Body of pancreas (tissue), 4 donors: ENCODE results near the gene FN3K. TPM values are rescaled to one million over a fixed set of nuclear protein-coding genes. Genes with fewer than 3 reads are reported as not detected.

Source experiments
- ATAC-seq: fragments of 150-250 bp; one replicate; pipeline ENCODE4 v1.9.1; 2016
- DNase-seq, 4 donors: peaks; one replicate each; pipeline ENCODE4 v3.0.0-alpha.2; 2019
- H3K27ac ChIP-seq, 4 donors: fragments of 200-600 bp; sonication (generic); 1 replicate in 3 of 4; 2 replicates in 1 of 4; pipeline versions ENCODE4 v1.5.1 to v1.6.1; 2016 to 2019; ENCODE audit warnings: mild to moderate bottlenecking in 1 of 4, mixed read lengths in 1 of 4, moderate library complexity in 1 of 4
- H3K27me3 ChIP-seq, 2 donors: fragments of 200-600 bp; sonication (generic); one replicate each; pipeline ENCODE4 v1.6.0; 2016; ENCODE audit warnings: mild to moderate bottlenecking in 1 of 2
- H3K36me3 ChIP-seq, 2 donors: fragments of 200-600 bp; sonication (generic); replicated peaks in 1 of 2; 2 replicates each; pipeline ENCODE4 v1.5.1; 2016; ENCODE audit warnings: low read depth in 2 of 2; ENCODE audit not compliant: insufficient read depth in 1 of 2
- H3K4me1 ChIP-seq: fragments of 200-600 bp; sonication (generic); one replicate; pipeline ENCODE4 v1.6.0; 2016
- H3K4me3 ChIP-seq, 2 donors: fragments of 200-600 bp; sonication (generic); 1 replicate in 1 of 2; 2 replicates in 1 of 2; pipeline ENCODE4 v1.5.1; 2016 to 2019
- H3K9me3 ChIP-seq, 3 donors: fragments of 200-600 bp; sonication (generic); 1 replicate in 2 of 3; 2 replicates in 1 of 3; pipeline ENCODE4 v1.5.1; 2016
- CTCF ChIP-seq, 7 experiments: fragments of 450-650 bp in 4 of 7; fragments of 200-600 bp in 3 of 7; sonication (generic) in 3 of 7; IDR thresholded peaks; one replicate each; pipeline ENCODE4 v1.5.1; 2016 to 2019; ENCODE audit warnings: antibody characterized with exemption in 7 of 7
- POLR2A ChIP-seq, 3 donors: fragments of 450-650 bp; IDR thresholded peaks; one replicate each; pipeline ENCODE4 v1.6.1; 2016; ENCODE audit warnings: antibody characterized with exemption in 3 of 3, mild to moderate bottlenecking in 2 of 3
- WGBS, 2 donors: methylation state at CpG; one replicate each; pipeline ENCODE4 v1.1.5; 2017; 5-methylcytosine and 5-hydroxymethylcytosine counted together
- intact Hi-C: fragments of 100-400 bp; cut with DNase I; formaldehyde crosslinking; loops from one replicate; pipeline ENCODE4 v1.15.1; 2023
- total RNA-seq, 2 donors: library from RNA; depleted of rRNA; stranded (reverse); fragments of >200 nt; gene quantifications; one replicate each; pipeline ENCODE4 v1.1.0, GENCODE V29; 2016

FN3K gene
- total RNA-seq, 2 donors from 2014 or later: 15.2 to 29.1 TPM

- Histone ChIP-seq H3K27me3 (no peaks in the 10 kb centered on the region), H3K27ac (no peak overlapping the region), H3K9me3 (no peaks in the 10 kb centered on the region), H3K4me3 (no peak overlapping the region), H3K4me1 (peaks cover 8% of the 10 kb centered on the region), H3K36me3 (peaks cover 0 to 8% of the 10 kb centered on the region in 2 donors)
- WGBS, 2 donors: 85 to 86% methylated on average over 18 to 19 of the region's 19 CpGs
- ATAC-seq (no peak), DNase-seq (no peak)
- intact Hi-C loops: no loop called here
- TF ChIP-seq CTCF (IDR thresholded peaks at IDR 0.05) (no peak), POLR2A (IDR thresholded peaks at IDR 0.05) (no peak)
Measured at GRCh38 chr17:82722341-82723013, 12.9 kb upstream of the FN3K start.

- Histone ChIP-seq H3K27ac (no peak overlapping the region), H3K4me1 (no peaks in the 10 kb centered on the region), H3K27me3 (no peaks in the 10 kb centered on the region), H3K36me3 (peaks cover 0 to 8% of the 10 kb centered on the region in 2 donors), H3K4me3 (no peak overlapping the region), H3K9me3 (no peaks in the 10 kb centered on the region)
- ATAC-seq (no peak), DNase-seq (no peak)
- TF ChIP-seq POLR2A (IDR thresholded peaks at IDR 0.05): no peak
- peak in 1 of 7 experiments; percentile 24 for TF ChIP-seq CTCF (IDR thresholded peaks at IDR 0.05)
- WGBS, 2 donors: 85 to 90% methylated on average over 12 to 26 of the region's 26 CpGs
- intact Hi-C loops: no loop called here
Measured at GRCh38 chr17:82723169-82723807, 12.1 kb upstream of the FN3K start.

- no peaks in the 10 kb centered on the region for H3K9me3 ChIP-seq
- no peak for TF ChIP-seq POLR2A (IDR thresholded peaks at IDR 0.05)
- TF ChIP-seq CTCF (IDR thresholded peaks at IDR 0.05): no peak
- H3K27me3 ChIP-seq: no peaks in the 10 kb centered on the region
- DNase-seq (no peak), ATAC-seq (no peak)
- intact Hi-C loops: no loop called here
- H3K4me1 ChIP-seq: no peaks in the 10 kb centered on the region
- 93 to 96% methylated on average over 5 to 10 of the region's 10 CpGs for WGBS, 2 donors
- H3K27ac ChIP-seq: no peak overlapping the region
- peaks cover 0 to 8% of the 10 kb centered on the region in 2 donors for H3K36me3 ChIP-seq
- no peak overlapping the region for H3K4me3 ChIP-seq
Measured at GRCh38 chr17:82726427-82726826, 9.0 kb upstream of the FN3K start.

GRCh38 chr17:82729479-82730260, 5.7 kb upstream of the FN3K start:
- peaks cover 3% of the 10 kb centered on the region for H3K4me1 ChIP-seq
- intact Hi-C loops: no loop called here
- DNase-seq: no peak
- no peak for TF ChIP-seq CTCF (IDR thresholded peaks at IDR 0.05)
- no peak for TF ChIP-seq POLR2A (IDR thresholded peaks at IDR 0.05)
- H3K4me3 ChIP-seq: no peak overlapping the region
- peaks cover 0 to 4% of the 10 kb centered on the region in 2 donors for H3K36me3 ChIP-seq
- no peaks in the 10 kb centered on the region for H3K27me3 ChIP-seq
- no peak for ATAC-seq
- WGBS, 2 donors: 86 to 90% methylated on average over 15 to 47 of the region's 48 CpGs
- no peaks in the 10 kb centered on the region for H3K9me3 ChIP-seq
- H3K27ac ChIP-seq: no peak overlapping the region
